ENCODE results near the gene CCDC182.

Gene CCDC182

DNA sequence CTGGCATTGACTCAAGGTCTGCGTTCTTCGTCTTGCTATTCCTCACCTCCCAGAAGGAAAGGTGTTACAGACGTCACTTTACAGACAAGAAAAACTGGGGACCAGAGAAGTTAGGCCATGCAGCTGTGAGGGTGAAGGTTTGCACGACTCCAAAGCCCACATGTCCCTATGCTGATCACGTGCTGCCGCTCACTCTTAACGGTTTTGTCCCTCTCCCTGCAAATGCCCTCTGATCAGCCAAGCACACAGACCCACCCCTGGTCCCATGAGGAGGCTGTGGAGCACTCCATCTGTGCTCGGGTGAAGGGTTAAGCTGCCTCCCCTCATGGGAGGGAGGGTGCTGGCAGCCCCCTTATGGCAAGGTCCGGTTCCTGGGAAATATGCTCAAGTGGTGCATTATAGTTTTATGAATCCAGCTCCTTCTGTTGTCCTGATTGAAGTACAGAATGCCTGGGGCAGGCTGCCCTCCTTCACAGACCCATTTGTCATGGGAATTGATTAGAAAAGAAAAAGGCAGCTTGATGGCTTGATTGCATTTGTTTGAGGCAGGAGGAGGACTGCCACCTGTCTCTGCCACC lies 18.8 kb downstream of the CCDC182 start:
- H3K36me3 Mint-ChIP-seq (ENCODE audit: low read depth), result no peaks in the 10 kb centered on the region
- DNase-seq, result no peak
- no peak overlapping the region for H3K4me3 Mint-ChIP-seq
- H3K9me3 Mint-ChIP-seq, result no peaks in the 10 kb centered on the region
- no peak overlapping the region for H3K27ac Mint-ChIP-seq
- no peaks in the 10 kb centered on the region for H3K4me1 Mint-ChIP-seq (ENCODE audit: low read depth)
- H3K27me3 Mint-ChIP-seq, result no peaks in the 10 kb centered on the region

DNA sequence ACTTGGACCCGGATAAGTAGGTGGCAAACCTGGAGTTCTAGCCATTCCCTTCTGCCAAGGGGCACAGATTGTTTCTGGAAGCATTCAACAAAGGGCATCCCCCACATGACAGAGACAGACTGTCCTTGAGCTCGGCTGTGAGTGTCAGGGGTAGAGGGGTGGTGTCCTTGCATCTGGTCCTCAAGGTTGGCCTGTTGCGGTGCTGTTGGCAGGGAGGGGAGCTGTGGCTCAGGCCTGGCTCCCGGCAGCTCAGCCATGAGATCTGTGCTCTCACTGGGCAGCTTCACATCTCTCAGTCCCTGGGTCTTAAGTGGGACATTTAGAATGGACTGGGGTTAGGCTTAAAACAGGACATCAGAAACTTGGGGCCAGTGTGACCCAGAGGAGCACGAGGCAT lies 20.4 kb downstream of the CCDC182 start:
- no peaks in the 10 kb centered on the region for H3K9me3 Mint-ChIP-seq
- H3K4me3 Mint-ChIP-seq, result no peak overlapping the region
- H3K36me3 Mint-ChIP-seq (ENCODE audit: low read depth), result no peaks in the 10 kb centered on the region
- H3K27ac Mint-ChIP-seq, result no peak overlapping the region
- no peaks in the 10 kb centered on the region for H3K4me1 Mint-ChIP-seq (ENCODE audit: low read depth)
- H3K27me3 Mint-ChIP-seq, result no peaks in the 10 kb centered on the region
- DNase-seq, result no peak

DNA sequence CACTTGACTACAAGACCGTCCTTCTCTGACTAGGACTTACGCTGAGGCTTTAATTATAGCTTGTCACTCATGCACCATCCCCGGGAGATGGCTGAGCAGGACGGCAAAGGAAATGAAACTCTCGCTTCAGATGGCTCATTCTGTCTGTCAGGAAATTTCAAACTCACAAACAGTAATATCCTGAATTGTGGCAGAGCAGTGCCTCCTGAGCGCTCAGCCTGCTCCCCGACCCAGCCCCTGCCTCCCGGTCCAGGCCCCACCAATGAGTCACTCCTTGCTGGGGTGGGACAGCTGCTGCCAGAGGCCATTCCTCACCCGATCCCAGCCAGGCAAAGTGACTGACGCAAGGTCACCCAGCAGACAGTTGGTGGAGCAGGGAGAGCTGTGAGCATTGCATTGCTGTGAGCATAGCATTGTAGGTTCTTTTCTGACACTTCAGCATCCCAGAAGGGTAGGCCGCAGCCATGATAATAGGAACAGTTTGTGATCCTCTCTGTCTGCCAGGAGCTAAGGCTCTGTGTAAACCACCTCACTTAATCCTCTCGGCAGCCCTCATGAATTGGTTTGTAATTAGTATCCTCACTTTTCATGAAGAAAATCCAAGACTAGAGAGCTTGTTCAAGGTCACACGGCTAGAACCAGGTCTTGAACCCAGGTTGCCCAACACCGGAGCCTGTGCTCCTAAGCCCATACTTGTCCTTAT lies 20.9 kb downstream of the CCDC182 start:
- no peak for DNase-seq
- Mint-ChIP-seq H3K27me3 (no peaks in the 10 kb centered on the region), H3K4me1 (ENCODE audit: low read depth) (no peaks in the 10 kb centered on the region), H3K4me3 (no peak overlapping the region), H3K9me3 (no peaks in the 10 kb centered on the region), H3K27ac (no peak overlapping the region), H3K36me3 (ENCODE audit: low read depth) (no peaks in the 10 kb centered on the region)

DNA sequence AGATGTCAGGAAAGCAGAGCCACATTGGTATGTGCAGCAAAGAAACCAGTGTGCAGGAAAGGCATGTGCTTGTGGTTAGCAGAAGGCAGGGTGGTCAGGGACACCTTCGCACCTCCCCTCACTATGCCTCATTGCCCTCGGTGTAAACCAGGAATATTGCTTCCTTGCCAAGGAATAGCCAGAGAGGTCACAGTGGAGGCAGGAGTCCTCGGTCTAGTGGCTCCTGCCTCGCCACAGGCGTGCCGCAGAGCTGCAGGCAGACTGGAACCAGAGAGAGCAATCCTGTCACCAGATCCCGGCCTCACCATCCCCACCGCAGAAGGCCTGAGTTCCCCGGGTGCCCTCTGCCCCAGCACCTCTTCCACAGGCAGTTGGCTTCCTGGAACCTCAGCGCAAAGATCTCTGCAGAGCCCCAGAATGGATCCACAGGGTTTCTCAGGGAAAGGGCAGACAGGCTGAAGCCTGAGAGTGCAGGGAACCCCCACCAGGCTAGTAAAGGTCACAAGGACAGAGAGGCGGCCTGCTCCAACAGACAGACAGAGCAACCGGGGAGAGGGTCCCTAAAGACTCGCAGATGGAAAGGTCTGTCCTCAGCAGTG lies 21.6 kb downstream of the CCDC182 start:
- Mint-ChIP-seq H3K27me3 (no peaks in the 10 kb centered on the region), H3K9me3 (no peaks in the 10 kb centered on the region), H3K4me1 (ENCODE audit: low read depth) (no peaks in the 10 kb centered on the region), H3K4me3 (no peak overlapping the region), H3K27ac (no peak overlapping the region), H3K36me3 (ENCODE audit: low read depth) (no peaks in the 10 kb centered on the region)
- no peak for DNase-seq

DNA sequence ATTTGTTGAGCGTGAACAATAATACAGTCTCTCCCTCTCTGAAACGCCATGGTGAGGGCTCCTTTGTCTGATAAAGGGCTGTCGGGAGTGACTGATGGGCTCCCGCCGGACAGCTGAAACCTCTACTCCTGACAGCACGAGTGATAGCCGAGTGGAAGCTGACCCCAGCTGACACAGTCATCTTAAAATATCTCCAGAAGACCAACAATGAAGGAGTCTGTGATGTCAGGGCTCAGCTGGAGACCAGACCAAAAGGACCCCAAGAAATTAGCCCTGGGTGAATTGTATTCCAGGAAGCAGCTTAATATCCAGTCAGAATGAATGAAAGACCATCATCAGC lies 22.4 kb downstream of the CCDC182 start:
- Mint-ChIP-seq H3K36me3 (ENCODE audit: low read depth) (no peaks in the 10 kb centered on the region), H3K9me3 (no peaks in the 10 kb centered on the region), H3K27ac (no peak overlapping the region), H3K27me3 (no peaks in the 10 kb centered on the region), H3K4me3 (no peak overlapping the region), H3K4me1 (ENCODE audit: low read depth) (no peaks in the 10 kb centered on the region)
- DNase-seq, result no peak

DNA sequence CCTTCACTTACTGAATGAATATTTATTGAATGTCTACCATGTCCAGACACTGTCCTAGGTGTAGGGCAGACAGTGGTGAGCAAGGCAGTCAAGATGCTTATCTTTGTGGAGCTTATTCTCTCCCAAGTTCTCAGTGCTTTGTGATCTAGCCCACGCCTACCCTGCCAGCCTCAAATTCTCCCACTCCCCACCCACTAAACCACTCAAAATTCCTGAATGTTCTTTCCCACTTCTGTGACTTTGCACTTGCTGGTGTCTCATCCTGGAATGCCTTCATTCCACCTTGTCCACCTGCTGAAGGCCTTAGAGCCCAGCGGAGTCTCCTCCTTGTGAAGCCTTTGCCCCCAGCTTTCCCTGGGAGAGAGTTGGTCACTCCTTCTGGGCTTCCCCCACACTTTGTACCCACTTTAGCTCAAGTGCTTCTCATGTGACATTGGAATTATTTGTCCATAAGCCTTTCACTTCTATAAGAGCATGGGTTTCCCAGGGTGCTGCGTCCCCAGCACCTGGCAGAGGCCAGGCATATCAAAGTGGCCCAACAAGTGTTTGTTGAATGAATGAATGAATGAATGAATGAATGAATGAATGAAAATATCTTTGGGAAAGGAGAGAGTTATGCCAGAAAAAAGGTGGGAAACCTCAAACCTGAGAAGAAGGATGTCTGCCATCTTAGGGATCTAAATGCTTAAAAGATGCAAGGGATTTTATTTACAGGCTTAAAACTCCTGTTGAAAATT lies 23.0 kb downstream of the CCDC182 start:
- DNase-seq, result no peak
- no peaks in the 10 kb centered on the region for H3K9me3 Mint-ChIP-seq
- no peak overlapping the region for H3K27ac Mint-ChIP-seq
- no peaks in the 10 kb centered on the region for H3K4me1 Mint-ChIP-seq (ENCODE audit: low read depth)
- no peak overlapping the region for H3K4me3 Mint-ChIP-seq
- no peaks in the 10 kb centered on the region for H3K36me3 Mint-ChIP-seq (ENCODE audit: low read depth)
- no peaks in the 10 kb centered on the region for H3K27me3 Mint-ChIP-seq

DNA sequence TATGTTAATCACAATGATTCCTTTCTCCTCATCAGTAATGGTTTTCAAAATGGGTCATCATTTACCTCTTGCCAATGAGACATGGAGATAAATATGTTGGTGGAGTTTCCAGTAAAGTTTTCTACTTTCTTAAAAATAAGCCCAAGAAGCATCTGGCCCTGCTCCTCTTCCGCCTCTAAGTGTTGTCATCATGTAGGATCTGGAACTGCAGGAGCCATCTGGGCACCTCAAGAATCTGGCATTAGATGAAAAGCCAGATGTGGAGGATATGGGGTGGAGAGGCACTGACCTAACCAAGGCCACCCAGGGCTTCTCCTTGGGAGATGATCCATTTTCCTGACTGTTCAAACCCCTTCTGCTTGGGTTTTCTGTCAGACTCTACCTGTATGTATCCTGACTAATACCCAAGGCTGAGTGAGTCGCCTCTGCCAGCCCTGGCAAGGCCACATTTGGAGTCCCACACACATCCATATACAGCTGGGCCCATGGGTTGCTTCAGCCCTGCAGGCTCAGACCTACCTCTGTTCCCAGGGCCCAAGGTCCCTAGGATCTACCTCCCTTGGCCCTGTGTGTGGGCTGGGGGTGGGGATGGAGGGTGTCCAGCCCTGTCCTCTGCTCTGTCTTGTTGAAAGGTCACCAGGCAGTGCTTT lies 24.6 kb downstream of the CCDC182 start:
- Mint-ChIP-seq H3K4me3 (no peak overlapping the region), H3K4me1 (ENCODE audit: low read depth) (no peaks in the 10 kb centered on the region), H3K9me3 (no peaks in the 10 kb centered on the region), H3K36me3 (ENCODE audit: low read depth) (no peaks in the 10 kb centered on the region), H3K27me3 (peaks cover 4% of the 10 kb centered on the region), H3K27ac (no peak overlapping the region)
- no peak for DNase-seq

DNA sequence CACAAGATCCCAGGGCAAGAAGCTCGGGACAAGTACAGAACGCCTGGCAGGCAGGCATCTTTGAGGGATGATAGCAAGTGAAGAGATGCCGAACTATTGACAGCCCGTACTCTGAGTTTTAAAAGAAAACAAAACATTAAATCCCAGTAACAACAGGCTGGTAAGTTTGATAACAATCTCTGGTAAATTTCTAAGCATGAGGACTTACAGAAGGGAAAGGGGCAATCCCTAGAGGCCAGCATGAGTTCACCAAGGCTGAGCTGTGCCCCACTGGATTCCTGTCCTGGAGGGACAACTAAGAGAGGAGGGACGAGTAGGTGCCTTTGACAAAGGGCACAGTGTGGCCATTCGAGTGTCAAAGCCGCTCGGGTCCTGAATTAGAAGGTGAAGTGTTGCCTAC lies 26.2 kb downstream of the CCDC182 start:
- H3K36me3 Mint-ChIP-seq (ENCODE audit: low read depth), result no peaks in the 10 kb centered on the region
- no peak for DNase-seq
- no peaks in the 10 kb centered on the region for H3K9me3 Mint-ChIP-seq
- H3K27me3 Mint-ChIP-seq, result peaks cover 14% of the 10 kb centered on the region
- H3K4me1 Mint-ChIP-seq (ENCODE audit: low read depth), result no peaks in the 10 kb centered on the region
- no peak overlapping the region for H3K27ac Mint-ChIP-seq
- H3K4me3 Mint-ChIP-seq, result no peak overlapping the region

DNA sequence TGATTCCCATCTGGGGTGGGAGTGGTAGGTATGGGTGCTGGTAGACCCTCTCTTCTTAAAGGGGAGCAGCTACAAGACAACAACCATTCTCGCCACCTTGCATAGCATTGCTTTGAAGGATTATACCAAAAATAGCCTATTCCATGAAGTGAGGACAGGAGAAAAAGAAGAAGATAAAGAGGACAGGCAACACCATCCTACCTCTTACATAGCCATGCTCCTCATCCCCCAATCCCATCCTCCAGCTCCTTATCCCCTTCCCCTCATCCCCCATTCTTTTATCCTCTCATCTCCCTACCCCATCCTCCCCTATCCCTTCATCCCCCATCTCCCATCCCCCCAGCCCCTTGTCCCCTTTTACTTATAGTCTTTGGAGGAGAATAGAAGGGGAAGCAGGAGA lies 29.1 kb downstream of the CCDC182 start:
- DNase-seq, result no peak
- Mint-ChIP-seq H3K4me1 (ENCODE audit: low read depth) (no peaks in the 10 kb centered on the region), H3K27me3 (peaks cover 22% of the 10 kb centered on the region), H3K4me3 (no peak overlapping the region), H3K27ac (no peak overlapping the region), H3K9me3 (no peaks in the 10 kb centered on the region), H3K36me3 (ENCODE audit: low read depth) (no peaks in the 10 kb centered on the region)

DNA sequence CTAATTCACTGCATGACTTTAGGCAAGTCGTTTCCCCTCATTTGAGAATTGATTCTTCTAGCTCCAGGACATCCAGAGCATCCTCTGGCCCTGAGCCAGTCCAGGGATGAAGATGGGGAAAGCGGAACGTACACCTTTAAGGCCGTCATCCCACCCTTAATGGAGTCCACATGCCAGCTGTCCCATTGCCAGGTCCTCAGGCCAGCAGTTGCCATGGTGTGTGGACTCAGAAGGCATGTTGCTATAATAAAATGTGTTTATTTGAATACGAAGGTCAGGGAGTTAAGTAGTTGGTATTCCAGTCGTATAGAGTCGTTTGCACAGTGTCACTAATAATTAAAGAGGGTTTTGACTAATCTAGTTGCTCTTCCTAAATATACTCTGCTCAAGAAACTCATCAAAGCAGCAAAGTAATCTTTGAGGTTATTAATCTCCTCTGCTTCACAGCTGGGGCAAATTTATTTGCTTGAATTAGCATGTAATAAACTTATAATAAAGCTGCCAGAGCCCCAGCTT lies 30.4 kb downstream of the CCDC182 start:
- H3K4me3 Mint-ChIP-seq, result no peak overlapping the region
- H3K4me1 Mint-ChIP-seq (ENCODE audit: low read depth), result no peaks in the 10 kb centered on the region
- no peak for DNase-seq
- H3K27me3 Mint-ChIP-seq, result peaks cover 22% of the 10 kb centered on the region
- no peak overlapping the region for H3K27ac Mint-ChIP-seq
- H3K36me3 Mint-ChIP-seq (ENCODE audit: low read depth), result no peaks in the 10 kb centered on the region
- H3K9me3 Mint-ChIP-seq, result no peaks in the 10 kb centered on the region

DNA sequence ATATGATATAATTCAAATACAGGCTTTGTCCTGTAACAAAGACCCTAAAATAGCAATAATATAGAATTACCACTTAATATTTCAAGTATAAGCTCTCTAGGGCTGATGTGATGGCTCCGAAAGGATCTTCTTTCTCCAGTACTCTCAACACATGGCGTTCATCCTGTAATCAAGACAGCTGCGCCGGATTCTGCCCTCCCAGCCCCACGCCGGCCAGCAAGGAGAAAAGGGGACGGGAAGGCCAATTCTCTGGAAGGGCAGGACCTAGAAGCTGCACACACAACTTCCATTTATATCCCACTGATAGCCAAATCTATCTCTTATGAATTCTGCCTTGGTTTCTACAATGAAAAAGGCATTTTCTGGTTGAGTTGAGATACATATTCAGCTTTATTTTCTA lies 32.0 kb downstream of the CCDC182 start:
- H3K4me1 Mint-ChIP-seq (ENCODE audit: low read depth), result no peaks in the 10 kb centered on the region
- no peaks in the 10 kb centered on the region for H3K36me3 Mint-ChIP-seq (ENCODE audit: low read depth)
- H3K27me3 Mint-ChIP-seq, result peaks cover 22% of the 10 kb centered on the region
- no peak overlapping the region for H3K4me3 Mint-ChIP-seq
- no peak for DNase-seq
- no peaks in the 10 kb centered on the region for H3K9me3 Mint-ChIP-seq
- H3K27ac Mint-ChIP-seq, result no peak overlapping the region

DNA sequence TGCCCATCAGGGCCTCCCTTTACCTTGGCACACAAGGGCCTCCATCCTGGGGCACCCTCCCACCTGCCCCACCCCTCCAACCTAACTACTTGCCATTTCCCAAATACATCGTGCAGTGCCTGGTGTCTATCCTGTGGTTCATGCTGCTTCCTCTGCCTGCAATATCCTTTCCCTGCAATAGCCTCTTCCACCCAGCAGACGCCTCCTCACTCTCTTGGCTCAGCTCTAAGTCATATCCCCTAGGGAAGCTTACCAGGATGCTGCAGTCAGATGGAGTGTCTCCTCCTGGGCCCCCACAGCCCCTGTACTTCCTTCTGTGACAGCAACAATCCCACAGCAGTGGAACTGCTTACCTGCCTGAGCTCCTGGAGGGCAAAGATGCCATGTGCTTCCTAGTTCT lies 36.7 kb downstream of the CCDC182 start:
- DNase-seq, result no peak
- H3K27ac Mint-ChIP-seq, result no peak overlapping the region
- H3K4me3 Mint-ChIP-seq, result no peak overlapping the region
- no peaks in the 10 kb centered on the region for H3K9me3 Mint-ChIP-seq
- H3K36me3 Mint-ChIP-seq (ENCODE audit: low read depth), result no peaks in the 10 kb centered on the region
- peaks cover 12% of the 10 kb centered on the region for H3K4me1 Mint-ChIP-seq (ENCODE audit: low read depth)
- peaks cover 4% of the 10 kb centered on the region for H3K27me3 Mint-ChIP-seq

DNA sequence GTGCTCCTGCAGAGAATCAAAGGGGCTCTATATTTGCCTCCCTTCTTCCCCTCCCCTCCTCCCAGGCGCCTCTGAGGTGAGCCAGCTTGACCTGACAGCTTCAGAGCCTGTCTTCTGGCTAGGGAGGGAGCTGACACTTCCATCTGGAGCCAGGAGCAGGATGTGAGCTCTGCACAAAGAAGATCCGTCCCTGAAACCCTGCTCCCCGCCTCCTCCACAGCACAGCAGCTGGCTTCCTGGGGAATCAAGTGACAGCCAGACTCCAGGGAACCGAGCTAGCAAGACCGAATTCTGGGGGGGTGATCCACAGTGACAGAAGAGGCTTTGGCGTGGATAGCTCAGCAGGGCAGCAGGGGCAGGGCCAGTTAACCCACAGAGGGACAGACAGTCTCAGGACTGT lies 37.2 kb downstream of the CCDC182 start:
- H3K4me1 Mint-ChIP-seq (ENCODE audit: low read depth), result peaks cover 12% of the 10 kb centered on the region
- no peaks in the 10 kb centered on the region for H3K9me3 Mint-ChIP-seq
- no peak for DNase-seq
- H3K27me3 Mint-ChIP-seq, result no peaks in the 10 kb centered on the region
- H3K27ac Mint-ChIP-seq, result no peak overlapping the region
- no peak overlapping the region for H3K4me3 Mint-ChIP-seq
- no peaks in the 10 kb centered on the region for H3K36me3 Mint-ChIP-seq (ENCODE audit: low read depth)

DNA sequence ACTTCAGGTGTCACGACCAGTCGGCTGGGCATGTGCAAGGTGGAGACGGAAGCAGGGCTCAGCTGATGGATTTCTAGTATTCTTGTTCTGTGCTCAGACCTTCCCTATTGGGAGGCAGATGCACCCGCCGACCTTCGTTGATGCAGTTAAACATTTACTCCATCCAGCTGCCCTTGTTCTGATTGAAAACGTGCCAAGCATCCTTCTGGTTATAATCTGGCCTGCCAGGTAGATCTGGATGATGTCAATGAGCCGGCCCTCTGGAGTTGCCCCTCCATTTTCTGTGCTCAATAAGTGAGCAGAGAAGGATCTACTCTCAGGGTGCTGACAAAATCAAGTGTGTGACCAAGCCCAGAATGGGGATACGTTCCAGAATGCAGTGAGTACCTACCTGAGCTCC lies 38.3 kb downstream of the CCDC182 start:
- DNase-seq, result no peak
- H3K36me3 Mint-ChIP-seq (ENCODE audit: low read depth), result no peaks in the 10 kb centered on the region
- no peaks in the 10 kb centered on the region for H3K27me3 Mint-ChIP-seq
- no peak overlapping the region for H3K4me3 Mint-ChIP-seq
- H3K4me1 Mint-ChIP-seq (ENCODE audit: low read depth), result peaks cover 12% of the 10 kb centered on the region
- no peak overlapping the region for H3K27ac Mint-ChIP-seq
- H3K9me3 Mint-ChIP-seq, result no peaks in the 10 kb centered on the region

All from activated T-cell treated with anti-CD3 and anti-CD28 coated beads, Interleukin-2, amount 50 U/mL, for 24 hours (primary cell).